Measurements from ENCODE around the gene MGLL. TPM values are rescaled to one million over a fixed set of nuclear protein-coding genes. Genes with fewer than 3 reads are reported as not detected.

Gene MGLL
- total RNA-seq, 1 experiment from 2014 or later, result 12.6 TPM

GRCh38 chr3:127711896-127712295, 110.4 kb downstream of the MGLL start:
- Mint-ChIP-seq H3K4me1 (ENCODE audit: insufficient read depth, unreplicated experiment) (peaks cover 7% of the 10 kb centered on the region), H3K27ac (ENCODE audit: low read depth, unreplicated experiment) (no peak overlapping the region), H3K27me3 (ENCODE audit: insufficient read depth, unreplicated experiment) (no peaks in the 10 kb centered on the region), H3K9me3 (ENCODE audit: unreplicated experiment) (no peaks in the 10 kb centered on the region), H3K4me3 (ENCODE audit: unreplicated experiment) (no peak overlapping the region), H3K36me3 (ENCODE audit: insufficient read depth, unreplicated experiment) (no peaks in the 10 kb centered on the region)
- BruUV-seq (replicated peaks), result no TSS peak
- intact Hi-C loops (cut with micrococcal nuclease), result no loop called here
- CTCF ChIA-PET, result interaction anchor here (0.8 to 1.2 kb wide), 2 partner anchors 36 to 1186 kb away, joined by 4 read pairs; no protein-coding TSS in a partner anchor
- DNase-seq (ENCODE audit: unreplicated experiment), result no peak
- POLR2A ChIA-PET, result interaction anchor here (0.7 kb wide), 1 partner anchor 218 kb away, joined by 3 read pairs; no protein-coding TSS in a partner anchor
- TF ChIP-seq CTCF (IDR thresholded peaks at IDR 0.05; ENCODE audit: unreplicated experiment), result no peak

GRCh38 chr3:127711021-127711695, 111.2 kb downstream of the MGLL start:
- BruUV-seq (replicated peaks), result no TSS peak
- ChIA-PET CTCF (interaction anchor here (0.8 to 1.8 kb wide), 4 partner anchors 15 to 1186 kb away, joined by 3 to 8 read pairs (median 4); no protein-coding TSS in a partner anchor), POLR2A (interaction anchor here (0.7 kb wide), 1 partner anchor 217 kb away, joined by 3 read pairs; no protein-coding TSS in a partner anchor)
- no peak for TF ChIP-seq CTCF (IDR thresholded peaks at IDR 0.05; ENCODE audit: unreplicated experiment)
- Mint-ChIP-seq H3K4me3 (ENCODE audit: unreplicated experiment) (no peak overlapping the region), H3K27ac (ENCODE audit: low read depth, unreplicated experiment) (no peak overlapping the region), H3K9me3 (ENCODE audit: unreplicated experiment) (no peaks in the 10 kb centered on the region), H3K4me1 (ENCODE audit: insufficient read depth, unreplicated experiment) (peaks cover 7% of the 10 kb centered on the region), H3K36me3 (ENCODE audit: insufficient read depth, unreplicated experiment) (no peaks in the 10 kb centered on the region), H3K27me3 (ENCODE audit: insufficient read depth, unreplicated experiment) (no peaks in the 10 kb centered on the region)
- intact Hi-C loops (cut with micrococcal nuclease), result no loop called here
- no peak for DNase-seq (ENCODE audit: unreplicated experiment)

- BruUV-seq (replicated peaks), result no TSS peak
- Mint-ChIP-seq H3K4me3 (ENCODE audit: unreplicated experiment) (no peak overlapping the region), H3K27me3 (ENCODE audit: insufficient read depth, unreplicated experiment) (no peaks in the 10 kb centered on the region), H3K4me1 (ENCODE audit: insufficient read depth, unreplicated experiment) (peaks cover 7% of the 10 kb centered on the region), H3K27ac (ENCODE audit: low read depth, unreplicated experiment) (no peak overlapping the region), H3K9me3 (ENCODE audit: unreplicated experiment) (no peaks in the 10 kb centered on the region), H3K36me3 (ENCODE audit: insufficient read depth, unreplicated experiment) (no peaks in the 10 kb centered on the region)
- no peak for TF ChIP-seq CTCF (IDR thresholded peaks at IDR 0.05; ENCODE audit: unreplicated experiment)
- ChIA-PET POLR2A (no interaction called here), CTCF (interaction anchor here (1.3 to 1.8 kb wide), 2 partner anchors 14 to 19 kb away, joined by 3 to 8 read pairs; no protein-coding TSS in a partner anchor)
- intact Hi-C loops (cut with micrococcal nuclease), result no loop called here
- peak; percentile 53 for DNase-seq (ENCODE audit: unreplicated experiment)
These were observed 112.0 kb downstream of the MGLL start for GRCh38 chr3:127710155-127710941.

GRCh38 chr3:127709320-127710060, 112.8 kb downstream of the MGLL start:
- H3K36me3 Mint-ChIP-seq (ENCODE audit: insufficient read depth, unreplicated experiment), result no peaks in the 10 kb centered on the region
- no peaks in the 10 kb centered on the region for H3K9me3 Mint-ChIP-seq (ENCODE audit: unreplicated experiment)
- TF ChIP-seq CTCF (IDR thresholded peaks at IDR 0.05; ENCODE audit: unreplicated experiment), result no peak
- H3K4me3 Mint-ChIP-seq (ENCODE audit: unreplicated experiment), result no peak overlapping the region
- POLR2A ChIA-PET, result no interaction called here
- no peak for DNase-seq (ENCODE audit: unreplicated experiment)
- H3K4me1 Mint-ChIP-seq (ENCODE audit: insufficient read depth, unreplicated experiment), result peaks cover 7% of the 10 kb centered on the region
- no peaks in the 10 kb centered on the region for H3K27me3 Mint-ChIP-seq (ENCODE audit: insufficient read depth, unreplicated experiment)
- CTCF ChIA-PET, result interaction anchor here (1.8 kb wide), 1 partner anchor 13 kb away, joined by 8 read pairs; no protein-coding TSS in a partner anchor
- intact Hi-C loops (cut with micrococcal nuclease), result no loop called here
- no TSS peak for BruUV-seq (replicated peaks)
- no peak overlapping the region for H3K27ac Mint-ChIP-seq (ENCODE audit: low read depth, unreplicated experiment)

Measured in MCF 10A (cell line).